HG03571 (cell line): ENCODE data around the gene SORBS2.
"Not testable (repeated sequence)": the region's sequence is repeated elsewhere in the genome, so short reads cannot be mapped to it uniquely, and the experiment has no call there.

Experiments used
- ATAC-seq: cut with Tn5 transposase; IDR thresholded peaks from one replicate; pipeline ENCODE4 v1.9.1; 2021; ENCODE audit not compliant: unreplicated experiment

The SORBS2 gene

GRCh38 chr4:185716577-185717376 is 95.2 kb downstream of the SORBS2 start:
- ATAC-seq = no peak

DNA sequence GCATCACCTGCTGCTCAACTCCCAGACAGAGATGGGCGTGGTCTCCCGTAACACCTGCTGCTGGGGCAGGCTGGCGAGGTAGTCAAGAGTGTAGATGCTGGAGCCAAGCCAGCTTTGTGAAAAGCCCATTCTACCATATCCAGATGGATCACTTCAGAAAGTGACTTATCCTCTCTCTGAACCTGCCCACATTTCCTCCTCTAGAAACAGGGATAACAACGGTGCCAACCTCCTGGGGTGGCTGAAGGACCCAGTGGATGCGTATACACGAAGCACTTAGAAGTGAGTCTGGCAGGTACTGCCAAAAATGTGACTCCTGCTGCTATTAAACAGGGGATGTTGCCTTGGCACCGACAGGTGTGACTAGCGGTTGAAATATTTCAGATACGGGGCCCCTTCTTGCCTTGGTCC is 95.8 kb downstream of the SORBS2 start:
- no peak for ATAC-seq

- ATAC-seq = not testable (repeated sequence)
Observed at GRCh38 chr4:185714524-185714923, 97.5 kb downstream of the SORBS2 start.

DNA sequence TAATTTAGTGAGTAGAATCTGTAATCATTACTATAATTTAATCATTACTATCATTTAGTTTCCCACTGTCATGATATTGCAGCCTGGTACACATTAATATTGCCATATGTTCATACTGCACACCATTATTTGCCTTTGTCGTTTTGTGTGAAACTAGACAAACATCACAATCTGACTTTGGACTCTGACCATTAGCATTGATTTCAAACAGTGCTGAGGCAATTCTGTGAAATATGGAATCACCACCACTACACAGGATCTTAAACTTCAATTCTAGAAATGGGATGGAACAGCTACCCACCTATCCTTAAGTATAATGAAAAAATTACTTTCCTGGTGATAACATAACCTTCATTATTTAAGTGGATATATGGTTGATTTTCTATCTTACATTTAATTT is 98.3 kb downstream of the SORBS2 start:
- no peak for ATAC-seq

DNA sequence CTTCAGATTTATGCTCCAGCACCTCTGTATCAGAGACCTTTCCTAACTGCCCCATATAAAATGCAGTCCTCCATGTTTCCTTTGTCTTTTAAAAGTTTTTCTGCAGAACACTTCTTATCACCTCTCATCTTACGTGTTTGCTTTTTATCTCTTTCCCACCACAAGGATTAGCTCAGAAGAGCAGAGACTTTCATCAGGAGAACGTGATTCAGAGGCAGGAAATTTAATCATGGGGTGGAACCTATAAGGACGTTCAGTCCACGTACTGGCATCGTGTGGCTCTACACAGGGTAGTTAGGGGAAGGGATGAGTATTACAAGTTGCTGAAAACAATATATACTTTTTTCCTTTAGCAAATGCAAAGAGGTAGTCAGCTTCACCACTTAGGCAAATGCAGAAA is 98.7 kb downstream of the SORBS2 start:
- no peak for ATAC-seq

GRCh38 chr4:185712350-185713024 is 99.5 kb downstream of the SORBS2 start:
- ATAC-seq = no peak

DNA sequence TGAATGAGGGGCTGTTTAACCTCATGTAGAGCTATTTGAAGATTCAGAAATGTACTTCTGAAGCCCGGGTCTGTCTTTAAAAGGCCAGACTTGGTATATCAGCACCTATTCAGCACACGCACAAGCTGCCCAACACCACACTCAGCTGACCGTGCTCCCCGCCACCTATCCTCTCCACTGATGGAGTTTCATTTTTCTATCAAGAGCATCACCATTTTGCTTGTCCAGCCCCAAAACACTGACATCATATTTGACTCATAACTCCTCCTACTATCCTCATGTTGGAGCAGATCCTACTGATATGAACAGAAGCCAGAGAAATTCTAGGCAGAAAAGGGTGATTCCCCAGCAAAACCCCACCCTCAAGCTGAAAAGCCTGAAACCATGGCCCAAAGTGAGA is 100.3 kb downstream of the SORBS2 start:
- ATAC-seq = no peak

DNA sequence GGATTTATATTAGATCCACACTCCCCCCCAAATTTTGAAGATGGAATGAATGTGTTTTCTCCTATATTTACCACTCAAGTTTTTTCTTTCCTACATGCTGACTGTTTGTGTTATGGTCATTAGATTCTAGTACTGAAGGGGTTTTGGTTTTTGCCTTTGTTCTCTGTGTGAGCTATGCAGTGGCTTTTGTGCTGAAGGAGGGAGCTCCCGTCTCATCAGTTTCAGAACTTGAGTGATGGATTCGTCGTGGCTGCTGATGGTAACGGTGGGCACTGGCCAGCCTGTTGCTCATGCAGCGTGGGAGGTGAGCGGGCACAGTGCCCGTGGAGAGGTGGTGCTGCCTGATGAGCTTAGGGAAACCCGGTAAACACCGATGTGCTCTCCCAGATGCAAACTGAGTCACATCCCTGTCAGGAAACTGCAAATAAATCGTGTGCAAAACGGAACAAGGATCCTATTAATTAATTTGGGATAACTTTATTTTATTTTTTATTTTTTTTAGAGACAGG is 101.5 kb downstream of the SORBS2 start:
- no peak for ATAC-seq

GRCh38 chr4:185709802-185710486 is 102.0 kb downstream of the SORBS2 start:
- ATAC-seq = no peak

DNA sequence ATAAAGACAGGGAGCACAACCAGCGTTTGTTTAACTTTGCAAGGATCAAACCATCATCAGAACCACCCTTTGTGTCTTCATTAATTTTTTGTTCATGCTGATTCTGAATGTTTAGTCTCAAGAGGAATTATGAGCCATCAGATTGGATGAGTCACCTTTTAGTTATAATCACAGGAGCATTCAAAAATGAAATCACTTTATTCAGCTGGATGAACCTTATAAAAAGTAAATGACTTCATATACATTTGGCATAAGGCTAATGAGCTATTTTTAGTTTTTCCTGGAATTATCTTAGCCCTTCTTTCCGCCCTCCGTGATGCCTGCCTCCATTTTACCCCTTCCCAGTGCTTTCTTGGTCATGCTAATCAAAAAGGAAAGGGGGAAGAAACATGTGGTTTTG is 103.6 kb downstream of the SORBS2 start:
- no peak for ATAC-seq

- ATAC-seq = not testable (repeated sequence)
Observed at GRCh38 chr4:185707622-185708021, 104.4 kb downstream of the SORBS2 start.

DNA sequence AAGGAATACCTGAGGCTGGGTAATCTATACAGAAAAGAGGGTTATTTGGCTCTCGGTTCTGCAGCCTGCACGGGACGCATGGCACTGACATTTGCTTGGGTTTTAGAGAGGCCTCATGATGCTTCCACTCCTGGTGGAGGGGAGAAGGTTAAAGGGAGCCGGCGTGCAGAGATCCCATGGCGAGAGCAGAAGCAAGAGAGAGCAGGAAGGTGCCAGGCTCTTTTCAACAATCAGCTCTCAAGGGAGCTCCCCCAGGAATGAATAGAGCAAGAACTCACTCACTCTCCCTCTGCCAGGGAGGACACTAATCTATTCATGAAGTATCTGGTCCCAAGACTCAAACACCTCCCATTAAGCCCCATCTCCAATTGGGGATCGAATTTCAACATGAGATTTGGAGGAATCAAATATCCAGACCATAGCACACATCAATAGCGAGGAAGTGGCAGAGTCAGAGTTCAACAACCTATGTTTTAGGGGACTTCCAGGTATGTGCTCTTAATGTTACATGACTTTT is 109.8 kb downstream of the SORBS2 start:
- ATAC-seq = no peak

DNA sequence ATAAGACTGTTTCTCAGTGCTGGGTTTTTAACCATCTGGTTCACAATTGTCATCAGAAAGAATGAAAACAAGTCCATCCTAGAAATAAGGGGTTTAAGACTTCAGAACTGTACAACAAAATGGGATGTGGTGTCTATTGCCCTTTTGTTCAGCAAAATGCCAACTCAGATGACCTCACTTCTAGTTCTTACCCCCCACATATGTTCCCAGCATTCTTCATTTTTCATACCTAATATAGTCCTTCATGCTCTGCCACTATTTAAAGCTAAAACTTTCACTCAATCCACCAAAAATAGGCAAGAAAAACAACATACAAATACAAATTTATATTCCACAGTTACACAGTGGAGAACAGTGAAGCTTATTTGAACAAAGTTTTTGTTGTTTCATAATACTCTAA is 111.4 kb downstream of the SORBS2 start:
- no peak for ATAC-seq

DNA sequence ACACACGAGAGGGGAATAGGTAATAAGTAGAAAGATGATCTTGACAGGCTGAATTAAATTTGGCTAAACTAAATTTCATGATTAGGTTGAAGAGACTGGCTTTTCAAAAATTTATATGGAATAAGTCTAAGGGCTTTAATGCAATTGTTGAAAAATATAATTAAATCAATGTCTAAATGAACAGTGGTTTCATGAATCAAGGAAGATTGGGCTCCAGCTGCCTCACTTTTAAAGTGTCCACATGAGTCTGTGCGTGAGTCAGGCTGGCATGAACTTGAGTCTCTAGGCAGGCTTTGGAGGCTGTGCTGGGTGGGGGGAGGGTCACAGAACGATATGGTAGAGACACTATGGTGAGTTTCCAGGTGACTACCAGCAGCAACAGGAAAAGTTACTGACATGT is 111.9 kb downstream of the SORBS2 start:
- no peak for ATAC-seq

DNA sequence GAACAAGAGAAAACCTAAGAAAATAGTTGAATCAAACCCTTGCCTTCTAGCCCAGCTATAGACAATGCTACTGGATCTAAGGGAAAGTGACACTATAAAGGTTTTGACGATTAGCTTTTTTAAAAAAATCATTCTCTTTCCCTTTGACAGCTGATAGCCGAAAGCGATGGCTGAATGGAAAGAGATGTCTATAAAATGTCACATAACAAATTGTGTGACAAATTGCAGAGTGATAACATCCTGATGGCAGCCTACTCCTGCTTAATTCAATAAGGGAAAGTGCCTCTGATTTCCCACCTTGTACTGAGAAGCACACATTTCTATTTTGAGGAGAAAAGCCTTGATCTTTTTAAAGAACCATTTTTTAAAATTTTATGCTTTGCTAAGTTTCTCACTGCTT is 114.5 kb downstream of the SORBS2 start:
- ATAC-seq = no peak

GRCh38 chr4:185695743-185696142 is 116.3 kb downstream of the SORBS2 start:
- ATAC-seq = no peak

GRCh38 chr4:185693548-185694215 is 118.3 kb downstream of the SORBS2 start:
- ATAC-seq = no peak

GRCh38 chr4:185689407-185689806 is 122.6 kb downstream of the SORBS2 start:
- ATAC-seq = no peak

DNA sequence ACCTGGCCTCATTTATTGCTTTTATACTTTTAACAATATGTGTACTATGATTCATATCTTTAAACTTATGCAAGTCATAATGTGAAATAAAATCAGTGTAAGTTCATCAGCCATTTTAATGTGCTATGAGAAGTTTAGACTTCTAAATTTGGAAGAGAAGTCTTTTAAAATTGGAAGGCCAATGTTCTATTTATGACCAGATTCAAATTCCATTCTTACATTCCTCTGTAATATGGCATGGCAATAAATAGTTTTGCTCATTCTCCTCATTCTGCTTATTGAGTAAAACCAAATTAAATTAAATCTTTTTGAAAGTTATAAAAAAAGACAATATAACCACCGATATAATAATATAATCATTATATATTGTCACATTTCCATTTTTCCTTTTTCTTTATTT is 126.2 kb downstream of the SORBS2 start:
- no peak for ATAC-seq

DNA sequence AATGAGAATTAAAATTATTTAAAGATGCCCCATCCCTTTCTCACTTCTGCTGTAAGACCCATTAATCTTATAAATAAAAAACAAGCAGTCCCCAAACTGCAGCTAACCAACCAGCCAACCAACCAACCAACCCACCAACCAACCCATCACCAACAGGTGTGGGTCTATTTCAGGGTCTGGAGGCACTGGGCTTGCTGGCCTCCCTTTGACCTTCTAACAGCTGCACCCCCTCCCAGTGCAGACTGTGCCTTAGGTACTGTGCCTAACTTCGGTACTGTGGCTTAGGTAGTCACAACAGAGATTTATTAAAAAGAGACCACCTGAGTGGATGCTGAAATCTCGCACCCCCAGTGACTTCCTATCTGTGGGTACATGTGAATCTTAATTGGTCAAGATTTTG is 128.1 kb downstream of the SORBS2 start:
- ATAC-seq = no peak

- ATAC-seq = no peak
Observed at GRCh38 chr4:185683222-185683621, 128.8 kb downstream of the SORBS2 start.
